Fibroblast of lung (primary cell): ENCODE data around the gene MROH2A. TPM values are rescaled to one million over a fixed set of nuclear protein-coding genes. Genes with fewer than 3 reads are reported as not detected.

Experiments used
- DNase-seq, 2 donors: peaks; one replicate each; pipeline versions ENCODE4 v3.0.0 to v3.0.0-alpha.2; 2010; ENCODE audit warnings: low read depth in 2 of 2
- H2AFZ ChIP-seq: 2 replicates; pipeline ENCODE4 v1.5.1; 2012; ENCODE audit warnings: low read length, control low read depth, inconsistent platforms
- H3K27ac ChIP-seq: 2 replicates; pipeline ENCODE4 v1.5.1; 2011; ENCODE audit warnings: low read length, control low read depth; ENCODE audit not compliant: insufficient read depth
- H3K27me3 ChIP-seq: 2 replicates; pipeline ENCODE4 v1.5.1; 2011; ENCODE audit warnings: mild to moderate bottlenecking, low read length; ENCODE audit not compliant: control insufficient read depth, insufficient read depth
- H3K36me3 ChIP-seq: 2 replicates; pipeline ENCODE4 v1.5.1; 2011; ENCODE audit warnings: low read length; ENCODE audit not compliant: control insufficient read depth, insufficient read depth
- H3K4me1 ChIP-seq: 2 replicates; pipeline ENCODE4 v1.5.1; 2011; ENCODE audit warnings: low read length; ENCODE audit not compliant: control insufficient read depth, insufficient read depth; ENCODE audit errors: extremely low read depth
- H3K4me2 ChIP-seq: 2 replicates; pipeline ENCODE4 v1.5.1; 2011; ENCODE audit warnings: low read length, control low read depth; ENCODE audit not compliant: insufficient read depth; ENCODE audit errors: extremely low read depth
- H3K4me3 ChIP-seq, 4 experiments: fragments of 200-600 bp in 1 of 4; sonication (generic) in 1 of 4; replicated peaks in 1 of 4; 2 replicates each; pipeline ENCODE4 v1.5.1; 2011 to 2016; ENCODE audit warnings: low read length in 4 of 4, low read depth in 3 of 4, mild to moderate bottlenecking in 3 of 4, control low read depth in 2 of 4, inconsistent platforms in 1 of 4, mixed read lengths in 1 of 4; ENCODE audit not compliant: insufficient read depth in 1 of 4; ENCODE audit errors: control extremely low read depth in 1 of 4
- H3K79me2 ChIP-seq: 2 replicates; pipeline ENCODE4 v1.5.1; 2012; ENCODE audit warnings: mild to moderate bottlenecking, low read length, inconsistent platforms; ENCODE audit not compliant: control insufficient read depth, insufficient read depth
- H3K9ac ChIP-seq: 2 replicates; pipeline ENCODE4 v1.5.1; 2011; ENCODE audit warnings: mild to moderate bottlenecking, low read length, control low read depth; ENCODE audit not compliant: insufficient read depth
- H3K9me3 ChIP-seq: 2 replicates; pipeline ENCODE4 v1.5.1; 2012; ENCODE audit warnings: low read depth, low read length; ENCODE audit not compliant: control insufficient read depth, insufficient read depth
- H4K20me1 ChIP-seq: 2 replicates; pipeline ENCODE4 v1.5.1; 2011; ENCODE audit warnings: low read length; ENCODE audit not compliant: control insufficient read depth, insufficient read depth; ENCODE audit errors: extremely low read depth
- EZH2 ChIP-seq: IDR thresholded peaks from 2 replicates; pipeline ENCODE4 v1.5.1; 2012; ENCODE audit warnings: low read length, control low read depth, mild to moderate bottlenecking; ENCODE audit errors: missing control alignments
- polyA plus RNA-seq, 2 donors: library from polyadenylated mRNA; depleted of rRNA in 1 of 2; stranded (reverse) in 1 of 2; unstranded in 1 of 2; fragments of >200 nt; gene quantifications; 2 replicates each; pipeline ENCODE4 v1.2.1, GENCODE V29; 2011 to 2012; ENCODE audit warnings: missing spikeins in 1 of 2
- total RNA-seq: library from RNA; depleted of rRNA; stranded (reverse); fragments of >200 nt; gene quantifications from 2 replicates; pipeline ENCODE4 v1.2.1, GENCODE V29; 2014
- TF ChIP-seq, protein P1 (sequence below), 2 donors: IDR thresholded peaks in 1 of 2; conservative IDR thresholded peaks in 1 of 2; 1 replicate in 1 of 2; 2 replicates in 1 of 2; pipeline ENCODE4 v1.5.1; 2011 to 2012; ENCODE audit warnings: low read length in 2 of 2, control low read depth in 1 of 2, inconsistent platforms in 1 of 2, low read depth in 1 of 2, mild to moderate bottlenecking in 1 of 2

Gene MROH2A
- total and polyA plus RNA-seq, 2 donors (not counting 1 experiment from before 2014, with no cell fraction given), result not detected

DNA sequence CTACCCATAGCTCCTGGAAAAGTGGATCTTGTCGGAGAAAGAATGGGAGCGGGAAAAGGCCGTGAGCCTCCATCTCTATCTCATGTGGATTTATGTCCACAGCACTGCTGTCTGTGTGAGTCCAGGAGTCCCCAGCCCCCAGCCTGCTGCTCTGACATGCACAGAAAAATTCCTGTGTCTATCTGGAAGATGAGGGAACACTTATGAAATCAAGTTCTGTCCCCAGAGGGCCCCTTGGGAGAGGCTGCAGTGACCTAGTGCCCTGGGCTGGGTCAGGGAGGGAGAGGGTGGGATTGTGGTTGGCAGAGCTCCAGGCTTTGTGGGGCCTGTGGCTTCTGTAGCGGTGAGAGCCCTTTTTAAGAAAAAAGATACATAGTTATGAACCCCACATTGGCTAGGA, 38.6 kb downstream of the MROH2A start:
- H3K4me1 ChIP-seq, result no peaks in the 10 kb centered on the region
- no peak overlapping the region for H3K9ac ChIP-seq
- TF ChIP-seq, protein P1, sequence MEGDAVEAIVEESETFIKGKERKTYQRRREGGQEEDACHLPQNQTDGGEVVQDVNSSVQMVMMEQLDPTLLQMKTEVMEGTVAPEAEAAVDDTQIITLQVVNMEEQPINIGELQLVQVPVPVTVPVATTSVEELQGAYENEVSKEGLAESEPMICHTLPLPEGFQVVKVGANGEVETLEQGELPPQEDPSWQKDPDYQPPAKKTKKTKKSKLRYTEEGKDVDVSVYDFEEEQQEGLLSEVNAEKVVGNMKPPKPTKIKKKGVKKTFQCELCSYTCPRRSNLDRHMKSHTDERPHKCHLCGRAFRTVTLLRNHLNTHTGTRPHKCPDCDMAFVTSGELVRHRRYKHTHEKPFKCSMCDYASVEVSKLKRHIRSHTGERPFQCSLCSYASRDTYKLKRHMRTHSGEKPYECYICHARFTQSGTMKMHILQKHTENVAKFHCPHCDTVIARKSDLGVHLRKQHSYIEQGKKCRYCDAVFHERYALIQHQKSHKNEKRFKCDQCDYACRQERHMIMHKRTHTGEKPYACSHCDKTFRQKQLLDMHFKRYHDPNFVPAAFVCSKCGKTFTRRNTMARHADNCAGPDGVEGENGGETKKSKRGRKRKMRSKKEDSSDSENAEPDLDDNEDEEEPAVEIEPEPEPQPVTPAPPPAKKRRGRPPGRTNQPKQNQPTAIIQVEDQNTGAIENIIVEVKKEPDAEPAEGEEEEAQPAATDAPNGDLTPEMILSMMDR (conservative IDR thresholded peaks at IDR 0.05 in 1 of 2, IDR thresholded peaks at IDR 0.05 in 1 of 2; ENCODE audit: low read depth in 1 of 2, low read length in 2 of 2), result no peak
- no peak for TF ChIP-seq EZH2
- H3K36me3 ChIP-seq, result no peaks in the 10 kb centered on the region
- no peak overlapping the region for H3K4me3 ChIP-seq
- no peak for DNase-seq
- H4K20me1 ChIP-seq, result no peaks in the 10 kb centered on the region
- H3K4me2 ChIP-seq, result no peak overlapping the region
- H2AFZ ChIP-seq, result no peak overlapping the region
- no peaks in the 10 kb centered on the region for H3K79me2 ChIP-seq
- H3K27ac ChIP-seq, result no peak overlapping the region
- H3K9me3 ChIP-seq, result no peaks in the 10 kb centered on the region
- H3K27me3 ChIP-seq, result peaks cover 4% of the 10 kb centered on the region

DNA sequence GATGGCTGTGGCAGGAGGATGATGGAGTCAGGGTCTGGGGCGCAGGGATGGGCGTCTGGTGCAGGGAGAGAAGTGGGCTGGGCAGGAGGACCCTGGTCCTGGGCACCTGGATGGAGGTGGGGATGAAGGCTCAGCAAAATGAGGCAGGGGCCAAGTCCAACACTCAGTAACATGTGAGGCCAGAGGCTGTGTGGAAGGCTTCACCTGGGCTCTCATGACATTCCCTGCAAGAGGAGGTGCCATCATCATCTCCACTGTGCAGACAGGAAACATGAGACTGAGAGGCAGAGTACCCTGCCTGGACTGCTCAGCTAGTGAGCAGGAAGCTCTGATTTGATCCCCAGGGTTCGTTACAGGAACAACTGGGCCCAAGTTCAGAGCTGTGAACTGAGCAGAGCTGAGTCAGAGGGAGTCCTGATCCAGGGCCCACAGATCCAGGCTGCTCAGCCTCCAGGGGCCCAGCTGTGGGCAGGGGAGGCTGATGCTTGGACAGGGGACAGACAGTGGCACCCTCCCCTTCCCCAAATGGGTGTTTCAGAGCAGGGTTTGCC, 39.3 kb downstream of the MROH2A start:
- H3K27ac ChIP-seq, result no peak overlapping the region
- no peak overlapping the region for H3K4me3 ChIP-seq
- peak in 1 of 2 donors; percentile 12 for DNase-seq
- no peaks in the 10 kb centered on the region for H3K36me3 ChIP-seq
- H3K4me2 ChIP-seq, result no peak overlapping the region
- H3K27me3 ChIP-seq, result peaks cover 4% of the 10 kb centered on the region
- H3K79me2 ChIP-seq, result no peaks in the 10 kb centered on the region
- TF ChIP-seq, protein P1 (conservative IDR thresholded peaks at IDR 0.05 in 1 of 2, IDR thresholded peaks at IDR 0.05 in 1 of 2; ENCODE audit: low read depth in 1 of 2, low read length in 2 of 2), result no peak
- no peak for TF ChIP-seq EZH2
- no peaks in the 10 kb centered on the region for H3K4me1 ChIP-seq
- H3K9ac ChIP-seq, result no peak overlapping the region
- H3K9me3 ChIP-seq, result no peaks in the 10 kb centered on the region
- H2AFZ ChIP-seq, result no peak overlapping the region
- H4K20me1 ChIP-seq, result no peaks in the 10 kb centered on the region

DNA sequence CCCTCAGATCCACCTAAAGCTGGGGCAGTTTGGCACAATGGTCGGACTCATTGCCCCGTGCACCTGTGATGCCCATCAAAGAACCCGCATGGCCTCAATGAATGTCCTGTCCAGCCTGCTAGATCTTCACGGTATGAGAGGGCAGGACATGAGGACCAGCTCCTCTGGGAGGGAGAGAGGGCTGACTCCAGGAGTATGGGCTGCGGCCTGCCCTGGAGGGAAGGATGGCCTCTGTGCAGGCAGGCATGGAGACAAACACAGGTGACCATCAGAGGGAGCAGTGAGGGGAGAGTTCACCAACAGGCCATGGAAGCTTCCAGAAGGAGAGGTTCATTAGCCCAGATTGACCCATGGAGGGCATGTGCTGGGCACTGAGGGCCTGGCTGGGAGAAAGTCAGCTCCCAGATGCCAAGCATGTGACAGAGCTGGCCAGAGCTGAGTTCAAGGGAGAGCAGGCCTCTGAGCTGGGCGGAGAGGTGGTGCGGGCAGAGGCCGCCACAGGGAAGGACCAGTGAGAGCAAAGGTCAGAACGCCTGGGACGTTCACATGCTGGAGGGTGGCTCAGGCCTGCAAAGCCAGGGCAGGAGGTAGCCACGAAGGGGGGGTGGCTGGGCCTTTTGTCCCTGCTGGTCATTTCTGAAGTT, 40.0 kb downstream of the MROH2A start:
- H3K9ac ChIP-seq, result no peak overlapping the region
- H3K79me2 ChIP-seq, result no peaks in the 10 kb centered on the region
- H3K4me1 ChIP-seq, result no peaks in the 10 kb centered on the region
- peaks cover 4% of the 10 kb centered on the region for H3K27me3 ChIP-seq
- no peak overlapping the region for H3K4me3 ChIP-seq
- TF ChIP-seq EZH2, result no peak
- TF ChIP-seq, protein P1 (conservative IDR thresholded peaks at IDR 0.05 in 1 of 2, IDR thresholded peaks at IDR 0.05 in 1 of 2; ENCODE audit: low read depth in 1 of 2, low read length in 2 of 2), result no peak
- DNase-seq, result no peak
- H3K36me3 ChIP-seq, result no peaks in the 10 kb centered on the region
- H2AFZ ChIP-seq, result no peak overlapping the region
- H3K9me3 ChIP-seq, result no peaks in the 10 kb centered on the region
- no peak overlapping the region for H3K27ac ChIP-seq
- H4K20me1 ChIP-seq, result no peaks in the 10 kb centered on the region
- no peak overlapping the region for H3K4me2 ChIP-seq
